ENCODE data around the gene CHERP. TPM values are rescaled to one million over a fixed set of nuclear protein-coding genes. Genes with fewer than 3 reads are reported as not detected.

The CHERP gene
- total RNA-seq, 1 experiment from 2014 or later, result 101 TPM

GRCh38 chr19:16586477-16586871, 44.2 kb upstream of the CHERP start:
- Mint-ChIP-seq H3K4me3 (no peak overlapping the region; a peak in 1 of 5 replicates), H3K27ac (peak overlapping the region in 1 of 3 experiments; percentile 85; a peak in 1 of 7 replicates), H3K9me3 (no peaks in the 10 kb centered on the region), H3K36me3 (ENCODE audit: insufficient read depth in 1 of 3, low read depth in 3 of 3) (no peaks in the 10 kb centered on the region), H3K27me3 (ENCODE audit: low read depth) (no peaks in the 10 kb centered on the region), H3K4me1 (peaks cover 54 to 71% of the 10 kb centered on the region in 2 experiments)
- no peak overlapping the region for H2BK5ac ChIP-seq (ENCODE audit: insufficient read length, low read length)
- no peak overlapping the region for H4K8ac ChIP-seq (replicated peaks; ENCODE audit: insufficient read length, low read depth, low read length)
- WGBS (ENCODE audit: extremely low coverage, insufficient read length, low lambda C conversion rate), result no CpG with 5 or more reads among the region's 9 CpGs
- no peak overlapping the region for H2AFZ ChIP-seq (ENCODE audit: low read length)
- H4K20me1 ChIP-seq (ENCODE audit: control insufficient read depth, insufficient read depth, insufficient read length), result no peaks in the 10 kb centered on the region
- H3K27ac ChIP-seq (ENCODE audit: insufficient read length, low read depth, low read length), result no peak overlapping the region
- H3K79me2 ChIP-seq (ENCODE audit: insufficient read depth, low read length), result peaks cover 15% of the 10 kb centered on the region; the same call in 1 of the 2 replicates
- H2BK12ac ChIP-seq (ENCODE audit: insufficient read length, low read depth, low read length), result no peak overlapping the region
- H4K5ac ChIP-seq (ENCODE audit: insufficient read length, low read depth, low read length), result no peak overlapping the region
- H2BK20ac ChIP-seq (ENCODE audit: low read depth, low read length, poor library complexity, severe bottlenecking), result no peak overlapping the region
- H3K23me2 ChIP-seq (ENCODE audit: insufficient read length, low read depth, low read length, poor library complexity, severe bottlenecking), result no peaks in the 10 kb centered on the region
- no peak overlapping the region for H4K91ac ChIP-seq (ENCODE audit: insufficient read length, low read depth, low read length)
- H3K18ac ChIP-seq (ENCODE audit: insufficient read length, low read depth, low read length), result no peak overlapping the region
- no peak overlapping the region for H3K56ac ChIP-seq (ENCODE audit: insufficient read length, low read depth, low read length)
- H3K9ac ChIP-seq (ENCODE audit: extremely low read depth, insufficient read length, low read length), result no peak overlapping the region
- no peak for DNase-seq
- H2BK15ac ChIP-seq (ENCODE audit: low read depth, low read length), result no peak overlapping the region
- peaks cover 13% of the 10 kb centered on the region for H3K4me1 ChIP-seq (ENCODE audit: insufficient read depth, low read length)
- H3K9me3 ChIP-seq (ENCODE audit: control insufficient read depth, low read depth, low read length), result no peaks in the 10 kb centered on the region
- H3K79me1 ChIP-seq (ENCODE audit: insufficient read depth, low read depth, low read length, poor library complexity, severe bottlenecking), result peaks cover 15% of the 10 kb centered on the region
- no peak for TF ChIP-seq CTCF (conservative IDR thresholded peaks at IDR 0.05)
- H2AK5ac ChIP-seq (ENCODE audit: insufficient read length, low read length), result no peak overlapping the region
- no peak overlapping the region for H3K4ac ChIP-seq (ENCODE audit: low read depth, low read length)
- no peak overlapping the region for H3K14ac ChIP-seq (ENCODE audit: insufficient read depth, low read length)
- H3T11ph ChIP-seq (ENCODE audit: low read length), result no peak overlapping the region
- no peak overlapping the region for H3K23ac ChIP-seq (ENCODE audit: insufficient read length, low read depth, low read length)
- H3K4me2 ChIP-seq (ENCODE audit: insufficient read depth, insufficient read length, low read length), result no peak overlapping the region
- no peaks in the 10 kb centered on the region for H3K27me3 ChIP-seq (ENCODE audit: insufficient read depth, low read length)
- H2BK120ac ChIP-seq (ENCODE audit: low read depth, low read length, poor library complexity, severe bottlenecking), result no peak overlapping the region

Data from H9 (cell line).